NCI-H2029 (cell line): ENCODE measurements around the gene CYBB.
A peak's percentile ranks its signal among the peaks of the same experiment; 100 is the strongest.

Experiments used
- DNase-seq: peaks from one replicate; lab custom pipeline; 2025; lab: John Stamatoyannopoulos, UW

CYBB gene

GRCh38 chrX:37844622-37845021, 64.8 kb downstream of the CYBB start:
- no peak for DNase-seq

DNA sequence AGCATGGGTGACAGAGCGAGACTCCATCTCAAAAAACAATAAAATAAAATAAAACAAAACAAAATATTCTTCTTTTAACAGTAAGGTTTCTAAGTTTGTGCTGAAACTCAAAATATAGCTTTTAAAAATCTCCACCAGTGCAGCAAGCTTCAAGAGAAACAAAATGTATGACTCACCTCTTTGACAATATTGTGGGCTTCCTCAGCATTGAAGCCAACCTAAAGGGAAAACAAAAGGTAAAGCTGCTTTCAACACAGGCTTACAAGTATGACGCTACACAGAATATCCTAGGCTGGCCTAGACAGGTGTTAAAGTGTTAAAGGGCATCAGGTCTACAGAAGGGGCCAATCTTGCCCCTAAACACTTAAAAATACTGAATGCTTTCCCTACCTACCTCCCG, 66.3 kb downstream of the CYBB start:
- no peak for DNase-seq

DNA sequence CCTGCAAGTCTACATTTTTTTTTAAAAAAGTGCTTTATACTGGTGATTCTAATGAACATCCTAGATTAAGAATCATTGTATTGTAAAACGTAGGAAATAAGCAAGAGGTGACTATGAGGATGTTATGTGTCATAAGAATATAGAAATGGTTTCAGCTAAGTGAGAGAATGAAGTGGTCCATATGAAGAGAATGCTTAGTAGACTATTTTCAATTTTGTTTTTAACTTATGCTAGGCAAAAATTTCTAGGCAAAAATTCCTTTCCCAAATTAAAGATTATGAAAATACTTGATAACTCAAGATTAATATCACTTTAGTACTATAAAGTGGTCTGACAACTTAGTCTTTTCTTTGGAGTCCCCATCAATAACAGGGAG, 66.7 kb downstream of the CYBB start:
- no peak for DNase-seq

DNA sequence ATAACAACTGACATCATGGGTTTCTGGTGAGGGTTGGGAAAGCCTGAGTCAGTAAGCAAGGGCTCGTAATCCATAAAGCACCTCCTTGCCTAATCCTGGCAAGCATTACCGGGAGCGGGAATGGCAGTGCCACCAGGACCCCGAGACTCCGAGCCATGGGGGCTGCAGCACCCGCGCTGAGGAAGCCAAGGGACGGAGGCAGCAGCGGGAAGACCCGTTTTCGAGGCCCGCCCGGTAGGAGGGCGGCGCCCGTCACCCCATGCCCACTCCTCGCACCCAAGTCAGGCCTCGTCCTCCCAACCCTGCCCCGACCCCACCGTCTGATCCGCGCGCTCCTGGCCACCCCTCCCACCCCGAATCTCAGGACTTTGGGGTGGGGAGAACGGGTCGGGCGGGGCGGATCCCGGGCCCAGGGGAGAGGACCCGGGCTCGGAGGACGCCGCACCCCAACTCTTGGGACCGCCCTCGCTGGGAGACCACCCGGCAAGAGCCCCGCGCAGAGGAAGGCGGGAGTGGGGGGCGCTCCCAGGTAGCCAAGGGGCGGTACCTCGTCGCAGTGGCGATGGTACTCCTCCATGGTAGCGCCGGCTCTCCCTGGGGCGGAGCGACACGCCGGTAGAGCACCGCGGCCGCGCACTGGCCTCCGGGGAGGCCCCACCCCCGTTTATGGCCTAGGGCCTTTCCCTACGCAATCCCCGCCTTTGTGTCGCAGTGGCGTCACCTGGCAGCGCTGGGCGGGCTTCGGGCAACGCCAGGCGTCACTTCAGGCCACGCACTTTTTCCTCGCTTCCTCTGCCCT, 67.3 kb downstream of the CYBB start, which contains the start of gene DYNLT3:
DYNLT3 (minus strand) TSS at position 638 of the 799 bp plus-strand sequence; CDS start at position 577, 61 bp downstream.
- peak; percentile 76 for DNase-seq

DNA sequence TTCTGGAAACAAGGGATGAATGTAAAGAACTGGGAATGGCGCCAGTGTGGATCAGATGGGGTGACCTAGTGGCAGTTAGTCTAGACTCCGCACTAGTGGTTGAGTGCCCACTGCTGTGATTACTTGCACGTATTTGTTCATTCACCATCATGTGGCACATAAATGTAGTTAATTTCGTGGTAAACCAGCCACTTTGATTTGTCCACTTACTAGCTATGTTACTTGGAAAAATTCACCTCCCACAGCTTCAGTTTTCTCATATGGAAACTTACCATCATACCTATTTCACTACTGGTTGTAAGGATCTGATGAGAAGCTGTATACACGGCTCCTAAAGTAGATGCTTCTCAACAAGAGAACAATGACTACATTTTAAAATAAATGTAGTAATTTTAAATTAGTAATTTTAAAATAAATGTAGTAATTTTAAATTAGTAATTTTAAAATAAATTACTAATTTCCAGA, 67.9 kb downstream of the CYBB start:
- DNase-seq = no peak

DNA sequence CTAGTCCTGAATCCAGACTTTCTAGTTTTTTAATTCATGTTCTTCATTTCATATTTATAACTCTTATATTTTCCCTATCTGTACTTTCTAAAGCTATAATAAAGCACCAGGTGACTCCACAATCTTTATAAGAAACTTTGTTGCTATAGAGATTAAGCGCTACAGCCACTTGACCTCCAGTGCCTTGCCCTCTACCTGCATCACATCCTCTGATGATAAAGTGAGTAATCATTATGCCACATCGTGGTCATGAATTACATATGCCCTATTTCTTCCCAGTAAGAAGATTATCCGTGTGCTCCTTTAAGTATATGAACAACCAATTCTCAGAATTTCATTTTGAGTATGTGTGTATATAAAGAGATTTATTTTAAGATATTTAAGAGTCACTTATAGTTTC, 74.3 kb downstream of the CYBB start:
- DNase-seq = no peak

- no peak for DNase-seq
Observed at GRCh38 chrX:37854748-37855147, 74.9 kb downstream of the CYBB start.

DNA sequence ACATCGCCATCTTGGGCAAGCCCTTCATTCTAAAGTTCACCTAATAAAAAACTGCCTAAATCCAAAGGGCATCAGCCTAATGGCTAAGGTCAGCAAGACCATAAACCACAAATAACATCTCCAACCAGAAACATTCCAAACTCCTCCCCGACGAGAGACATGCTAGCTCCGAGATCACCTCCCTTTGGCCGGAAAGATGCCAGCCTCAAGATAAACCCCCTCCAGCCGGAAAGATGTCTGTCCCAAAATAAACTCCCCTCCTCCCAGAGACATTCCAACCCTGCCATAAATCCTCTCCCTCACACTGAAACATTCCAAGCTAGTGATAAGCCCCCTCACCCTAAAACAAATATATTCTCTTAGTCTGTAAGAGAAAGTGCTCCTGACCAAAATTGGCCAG, 80.9 kb downstream of the CYBB start:
- DNase-seq = no peak

- DNase-seq = no peak
Observed at GRCh38 chrX:37862851-37863250, 83.0 kb downstream of the CYBB start.
